ENCODE results near the gene SMURF1. TPM values are rescaled to one million over a fixed set of nuclear protein-coding genes. Genes with fewer than 3 reads are reported as not detected.
A peak's percentile ranks its signal among the peaks of the same experiment; 100 is the strongest.

The SMURF1 gene
- total and polyA plus RNA-seq, 2 donors (not counting 1 experiment from before 2014, with no cell fraction given): 17.2 to 18.7 TPM

DNA sequence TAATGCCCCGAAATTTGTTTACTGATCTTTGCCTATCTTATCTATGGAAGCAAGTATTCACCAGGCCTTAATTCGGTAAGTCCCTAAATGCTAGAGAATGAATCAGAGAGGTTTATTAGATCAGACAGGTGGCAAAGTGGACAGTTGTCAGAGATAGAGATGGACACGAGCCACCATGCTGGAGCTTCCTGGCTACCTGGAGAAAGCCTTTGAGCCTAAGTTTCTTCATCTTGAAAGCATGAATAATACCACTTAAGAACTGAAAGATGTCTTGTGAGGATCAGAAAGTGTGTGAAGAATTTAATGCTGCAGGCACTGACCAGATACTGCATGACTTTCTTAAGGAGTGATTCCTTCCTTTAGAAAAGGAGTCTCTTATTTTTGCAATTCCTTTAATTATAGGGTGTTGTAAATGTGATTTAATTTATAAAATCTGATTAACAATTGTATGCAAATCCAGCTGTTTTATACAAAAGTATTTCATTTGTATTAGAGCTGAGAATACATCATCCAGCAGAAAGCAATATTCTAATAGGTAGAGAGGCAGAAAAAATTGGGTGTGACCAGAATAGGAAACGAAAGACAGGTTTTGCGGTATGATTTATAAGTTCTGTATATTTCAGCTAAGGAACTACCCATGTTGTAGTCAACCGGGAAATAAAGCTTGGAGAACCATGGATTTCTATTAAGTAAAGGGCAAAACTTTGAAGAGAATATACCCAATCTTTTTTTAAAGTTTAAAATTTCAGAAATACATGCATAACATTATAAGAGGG, 82.7 kb downstream of the SMURF1 start:
- no peak overlapping the region for H2AFZ ChIP-seq (ENCODE audit: low read length)
- no peaks in the 10 kb centered on the region for H4K20me1 ChIP-seq (ENCODE audit: control insufficient read depth, extremely low read depth, insufficient read depth, low read length)
- no peak for DNase-seq (ENCODE audit: low read depth in 2 of 2)
- no peak overlapping the region for H3K9ac ChIP-seq (ENCODE audit: insufficient read depth, low read length)
- peaks cover 17% of the 10 kb centered on the region for H3K79me2 ChIP-seq (ENCODE audit: control insufficient read depth, insufficient read depth, low read length)
- no peak overlapping the region for H3K4me3 ChIP-seq (replicated peaks in 1 of 4; ENCODE audit: control extremely low read depth in 1 of 4, insufficient read depth in 1 of 4, low read depth in 3 of 4, low read length in 4 of 4)
- no peak overlapping the region for H3K27ac ChIP-seq (ENCODE audit: insufficient read depth, low read length)
- H3K36me3 ChIP-seq (ENCODE audit: control insufficient read depth, insufficient read depth, low read length): peaks cover 2% of the 10 kb centered on the region
- H3K9me3 ChIP-seq (ENCODE audit: control insufficient read depth, insufficient read depth, low read depth, low read length): no peaks in the 10 kb centered on the region
- no peaks in the 10 kb centered on the region for H3K27me3 ChIP-seq (ENCODE audit: control insufficient read depth, insufficient read depth, low read length)
- no peak for TF ChIP-seq EZH2 (IDR thresholded peaks at IDR 0.05; ENCODE audit: low read length, missing control alignments)
- TF ChIP-seq, protein P1, sequence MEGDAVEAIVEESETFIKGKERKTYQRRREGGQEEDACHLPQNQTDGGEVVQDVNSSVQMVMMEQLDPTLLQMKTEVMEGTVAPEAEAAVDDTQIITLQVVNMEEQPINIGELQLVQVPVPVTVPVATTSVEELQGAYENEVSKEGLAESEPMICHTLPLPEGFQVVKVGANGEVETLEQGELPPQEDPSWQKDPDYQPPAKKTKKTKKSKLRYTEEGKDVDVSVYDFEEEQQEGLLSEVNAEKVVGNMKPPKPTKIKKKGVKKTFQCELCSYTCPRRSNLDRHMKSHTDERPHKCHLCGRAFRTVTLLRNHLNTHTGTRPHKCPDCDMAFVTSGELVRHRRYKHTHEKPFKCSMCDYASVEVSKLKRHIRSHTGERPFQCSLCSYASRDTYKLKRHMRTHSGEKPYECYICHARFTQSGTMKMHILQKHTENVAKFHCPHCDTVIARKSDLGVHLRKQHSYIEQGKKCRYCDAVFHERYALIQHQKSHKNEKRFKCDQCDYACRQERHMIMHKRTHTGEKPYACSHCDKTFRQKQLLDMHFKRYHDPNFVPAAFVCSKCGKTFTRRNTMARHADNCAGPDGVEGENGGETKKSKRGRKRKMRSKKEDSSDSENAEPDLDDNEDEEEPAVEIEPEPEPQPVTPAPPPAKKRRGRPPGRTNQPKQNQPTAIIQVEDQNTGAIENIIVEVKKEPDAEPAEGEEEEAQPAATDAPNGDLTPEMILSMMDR (conservative IDR thresholded peaks at IDR 0.05 in 1 of 2, IDR thresholded peaks at IDR 0.05 in 1 of 2; ENCODE audit: low read depth in 1 of 2, low read length in 2 of 2): no peak
- no peak overlapping the region for H3K4me2 ChIP-seq (ENCODE audit: extremely low read depth, insufficient read depth, low read length)
- no peaks in the 10 kb centered on the region for H3K4me1 ChIP-seq (ENCODE audit: control insufficient read depth, extremely low read depth, insufficient read depth, low read length)

DNA sequence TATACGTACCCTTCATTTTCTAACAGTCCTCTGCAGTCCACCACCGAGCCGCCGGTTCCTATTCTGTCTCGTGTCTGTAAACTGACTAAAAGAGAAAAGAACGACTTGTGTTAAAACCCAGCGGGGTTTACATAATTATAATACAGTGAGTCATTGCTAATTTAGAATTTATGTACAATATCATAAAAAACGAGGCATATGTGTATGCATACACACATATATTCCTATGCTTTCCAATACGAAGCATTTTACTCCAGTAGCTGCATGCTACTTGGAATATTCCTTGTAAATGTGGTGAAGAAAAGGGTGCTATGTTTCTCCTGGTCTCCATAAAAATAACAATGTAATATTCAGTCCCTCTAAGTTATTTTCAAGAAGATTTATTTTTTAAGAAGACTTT, 89.1 kb downstream of the SMURF1 start:
- Histone ChIP-seq H3K79me2 (ENCODE audit: control insufficient read depth, insufficient read depth, low read length) (no peaks in the 10 kb centered on the region), H3K36me3 (ENCODE audit: control insufficient read depth, insufficient read depth, low read length) (peaks cover 12% of the 10 kb centered on the region), H3K4me3 (replicated peaks in 1 of 4; ENCODE audit: control extremely low read depth in 1 of 4, insufficient read depth in 1 of 4, low read depth in 3 of 4, low read length in 4 of 4) (no peak overlapping the region), H3K27me3 (ENCODE audit: control insufficient read depth, insufficient read depth, low read length) (no peaks in the 10 kb centered on the region), H3K9me3 (ENCODE audit: control insufficient read depth, insufficient read depth, low read depth, low read length) (no peaks in the 10 kb centered on the region), H4K20me1 (ENCODE audit: control insufficient read depth, extremely low read depth, insufficient read depth, low read length) (no peaks in the 10 kb centered on the region), H2AFZ (ENCODE audit: low read length) (no peak overlapping the region), H3K4me2 (ENCODE audit: extremely low read depth, insufficient read depth, low read length) (no peak overlapping the region), H3K4me1 (ENCODE audit: control insufficient read depth, extremely low read depth, insufficient read depth, low read length) (no peaks in the 10 kb centered on the region), H3K9ac (ENCODE audit: insufficient read depth, low read length) (no peak overlapping the region), H3K27ac (ENCODE audit: insufficient read depth, low read length) (no peak overlapping the region)
- TF ChIP-seq EZH2 (IDR thresholded peaks at IDR 0.05; ENCODE audit: low read length, missing control alignments): no peak
- TF ChIP-seq, protein P1 (conservative IDR thresholded peaks at IDR 0.05 in 1 of 2, IDR thresholded peaks at IDR 0.05 in 1 of 2; ENCODE audit: low read depth in 1 of 2, low read length in 2 of 2): no peak
- DNase-seq (ENCODE audit: low read depth in 2 of 2): no peak

DNA sequence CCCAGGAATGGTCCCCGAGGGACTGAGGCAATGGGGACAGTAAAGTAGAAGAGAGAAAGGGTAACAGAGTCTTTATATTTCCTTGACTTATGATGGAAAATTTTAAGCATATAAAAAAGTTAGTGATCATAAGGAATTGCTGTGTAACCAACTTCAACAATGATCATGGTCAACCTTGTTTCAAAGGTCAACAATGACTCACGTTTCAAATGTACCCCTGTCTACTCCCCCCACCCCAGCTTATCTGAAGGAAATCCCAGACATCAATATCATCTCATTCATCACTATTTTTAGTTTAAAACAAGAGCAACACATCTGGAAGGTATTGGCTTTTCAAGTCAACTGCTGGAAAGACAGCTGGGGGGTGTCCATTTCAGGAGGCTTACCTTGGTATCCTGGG, 92.9 kb downstream of the SMURF1 start:
- peaks cover 30% of the 10 kb centered on the region for H3K36me3 ChIP-seq (ENCODE audit: control insufficient read depth, insufficient read depth, low read length)
- DNase-seq (ENCODE audit: low read depth in 2 of 2): peak in 1 of 2 donors; percentile 23
- no peaks in the 10 kb centered on the region for H3K9me3 ChIP-seq (ENCODE audit: control insufficient read depth, insufficient read depth, low read depth, low read length)
- no peaks in the 10 kb centered on the region for H3K27me3 ChIP-seq (ENCODE audit: control insufficient read depth, insufficient read depth, low read length)
- H3K4me1 ChIP-seq (ENCODE audit: control insufficient read depth, extremely low read depth, insufficient read depth, low read length): no peaks in the 10 kb centered on the region
- no peak overlapping the region for H3K4me3 ChIP-seq (replicated peaks in 1 of 4; ENCODE audit: control extremely low read depth in 1 of 4, insufficient read depth in 1 of 4, low read depth in 3 of 4, low read length in 4 of 4)
- H3K27ac ChIP-seq (ENCODE audit: insufficient read depth, low read length): no peak overlapping the region
- TF ChIP-seq, protein P1 (conservative IDR thresholded peaks at IDR 0.05 in 1 of 2, IDR thresholded peaks at IDR 0.05 in 1 of 2; ENCODE audit: low read depth in 1 of 2, low read length in 2 of 2): no peak
- TF ChIP-seq EZH2 (IDR thresholded peaks at IDR 0.05; ENCODE audit: low read length, missing control alignments): no peak
- H2AFZ ChIP-seq (ENCODE audit: low read length): no peak overlapping the region
- no peak overlapping the region for H3K4me2 ChIP-seq (ENCODE audit: extremely low read depth, insufficient read depth, low read length)
- no peak overlapping the region for H3K9ac ChIP-seq (ENCODE audit: insufficient read depth, low read length)
- H3K79me2 ChIP-seq (ENCODE audit: control insufficient read depth, insufficient read depth, low read length): no peaks in the 10 kb centered on the region
- no peaks in the 10 kb centered on the region for H4K20me1 ChIP-seq (ENCODE audit: control insufficient read depth, extremely low read depth, insufficient read depth, low read length)
